ENCODE measurements around the gene TRNT1.

Gene TRNT1

GRCh38 chr3:3110749-3111361, 15.9 kb upstream of the TRNT1 start:
- DNase-seq (ENCODE audit: low read depth in 2 of 2, low spot score in 1 of 2), result no peak

- no peak for DNase-seq (ENCODE audit: low read depth in 2 of 2, low spot score in 1 of 2)
Measured at GRCh38 chr3:3113042-3113709, 13.6 kb upstream of the TRNT1 start.

GRCh38 chr3:3117651-3118050, 9.1 kb upstream of the TRNT1 start:
- no peak for DNase-seq (ENCODE audit: low read depth in 2 of 2, low spot score in 1 of 2)

GRCh38 chr3:3119393-3119851, 7.3 kb upstream of the TRNT1 start:
- no peak for DNase-seq (ENCODE audit: low read depth in 2 of 2, low spot score in 1 of 2)

GRCh38 chr3:3125977-3126376, 763 bp upstream of the TRNT1 start:
- DNase-seq (ENCODE audit: low read depth in 2 of 2, low spot score in 1 of 2), result no peak

GRCh38 chr3:3127432-3128010, 781 bp downstream of the TRNT1 start:
- peak in 1 of 2 donors; percentile 8 for DNase-seq (ENCODE audit: low read depth in 2 of 2, low spot score in 1 of 2)

- no peak for DNase-seq (ENCODE audit: low read depth in 2 of 2, low spot score in 1 of 2)
Measured at GRCh38 chr3:3129579-3129978, 2.8 kb downstream of the TRNT1 start.

GRCh38 chr3:3133500-3133899, 6.8 kb downstream of the TRNT1 start:
- DNase-seq (ENCODE audit: low read depth in 2 of 2, low spot score in 1 of 2), result no peak

- no peak for DNase-seq (ENCODE audit: low read depth in 2 of 2, low spot score in 1 of 2)
Measured at GRCh38 chr3:3134750-3135448, 8.2 kb downstream of the TRNT1 start.

- DNase-seq (ENCODE audit: low read depth in 2 of 2, low spot score in 1 of 2), result no peak
Measured at GRCh38 chr3:3137526-3137925, 10.8 kb downstream of the TRNT1 start.

GRCh38 chr3:3141939-3142338, 15.2 kb downstream of the TRNT1 start:
- no peak for DNase-seq (ENCODE audit: low read depth in 2 of 2, low spot score in 1 of 2)

- DNase-seq (ENCODE audit: low read depth in 2 of 2, low spot score in 1 of 2), result no peak
Measured at GRCh38 chr3:3145831-3146230, 19.1 kb downstream of the TRNT1 start.

GRCh38 chr3:3149560-3149959, 22.8 kb downstream of the TRNT1 start:
- no peak for DNase-seq (ENCODE audit: low read depth in 2 of 2, low spot score in 1 of 2)

- no peak for DNase-seq (ENCODE audit: low read depth in 2 of 2, low spot score in 1 of 2)
Measured at GRCh38 chr3:3151513-3151912, 24.8 kb downstream of the TRNT1 start.

- no peak for DNase-seq (ENCODE audit: low read depth in 2 of 2, low spot score in 1 of 2)
Measured at GRCh38 chr3:3154879-3155610, 28.3 kb downstream of the TRNT1 start.

- no peak for DNase-seq (ENCODE audit: low read depth in 2 of 2, low spot score in 1 of 2)
Measured at GRCh38 chr3:3157484-3157883, 30.7 kb downstream of the TRNT1 start.

GRCh38 chr3:3160826-3161225, 34.1 kb downstream of the TRNT1 start:
- DNase-seq (ENCODE audit: low read depth in 2 of 2, low spot score in 1 of 2), result no peak

- DNase-seq (ENCODE audit: low read depth in 2 of 2, low spot score in 1 of 2), result no peak
Measured at GRCh38 chr3:3165241-3165640, 38.5 kb downstream of the TRNT1 start.

- DNase-seq (ENCODE audit: low read depth in 2 of 2, low spot score in 1 of 2), result no peak
Measured at GRCh38 chr3:3165650-3166049, 38.9 kb downstream of the TRNT1 start.

- DNase-seq (ENCODE audit: low read depth in 2 of 2, low spot score in 1 of 2), result no peak
Measured at GRCh38 chr3:3170998-3171397, 44.3 kb downstream of the TRNT1 start.

- no peak for DNase-seq (ENCODE audit: low read depth in 2 of 2, low spot score in 1 of 2)
Measured at GRCh38 chr3:3172627-3173026, 45.9 kb downstream of the TRNT1 start.

Data from stimulated activated CD8-positive, alpha-beta memory T cell treated with anti-CD3 and anti-CD28 coated beads, Interleukin-4, amount 100 ng/mL, for 1 hour (primary cell).